Measurements from ENCODE around the gene CASK. TPM values are rescaled to one million over a fixed set of nuclear protein-coding genes. Genes with fewer than 3 reads are reported as not detected.

Gene CASK
- total RNA-seq, 1 experiment from 2014 or later, result 33.5 TPM

DNA sequence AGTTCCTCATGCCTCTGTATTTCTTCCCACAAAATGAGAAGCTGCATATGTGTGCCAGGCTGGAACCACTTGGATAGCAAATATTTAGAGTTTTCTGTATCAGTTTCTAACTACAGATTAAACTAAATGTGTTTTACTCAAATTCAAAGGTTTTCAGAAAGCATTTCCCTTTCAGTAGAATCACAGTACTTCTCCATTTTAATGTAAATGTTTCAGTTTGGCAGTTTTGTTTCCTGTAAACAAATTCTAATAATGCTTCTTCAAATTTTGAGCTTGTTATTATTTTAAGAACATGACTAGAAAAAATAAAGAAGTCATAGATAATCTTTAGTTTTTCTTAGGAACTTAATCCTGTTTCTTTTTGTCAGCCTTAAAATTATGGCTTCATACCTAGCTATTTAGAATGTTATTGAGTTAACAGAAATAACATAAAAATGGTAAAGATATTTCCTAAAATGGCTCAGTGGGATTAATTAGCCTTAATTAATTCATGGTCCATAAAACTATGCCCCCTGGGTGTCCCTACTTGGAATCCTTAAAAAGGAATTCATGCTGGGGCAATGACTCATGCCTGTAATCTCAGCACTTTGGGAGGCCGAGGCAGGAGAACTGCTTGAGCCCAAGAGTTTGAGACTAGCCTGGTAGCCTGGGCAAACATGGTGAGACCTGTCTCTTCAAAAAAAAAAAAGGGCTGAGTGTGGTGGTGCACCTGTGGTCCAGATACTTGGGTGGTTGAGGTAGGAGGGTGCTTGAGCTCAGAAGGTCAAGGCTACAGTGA is 318.4 kb downstream of the CASK start:
- no peaks in the 10 kb centered on the region for H3K9me3 ChIP-seq (ENCODE audit: low read depth, low read length, poor library complexity, severe bottlenecking)
- intact Hi-C loops (cut with micrococcal nuclease; ENCODE audit: unreplicated experiment), result no loop called here
- DNase-seq (ENCODE audit: low spot score), result peak; percentile 78
- ChIA-PET POLR2A (ENCODE audit: low non-redundant PET) (no interaction called here), CTCF (no interaction called here)
- peaks cover 37% of the 10 kb centered on the region for H3K4me1 ChIP-seq (ENCODE audit: insufficient read depth, low read length, poor library complexity, severe bottlenecking)
- H3K27me3 ChIP-seq (replicated peaks; ENCODE audit: insufficient read depth, low read depth, low read length, poor library complexity), result no peaks in the 10 kb centered on the region
- no TSS peak for BruUV-seq (replicated peaks)
- TF ChIP-seq EZH2 (IDR thresholded peaks at IDR 0.05; ENCODE audit: borderline replicate concordance, low read depth, low read length, poor library complexity, severe bottlenecking), result no peak
- TF ChIP-seq, protein P1, sequence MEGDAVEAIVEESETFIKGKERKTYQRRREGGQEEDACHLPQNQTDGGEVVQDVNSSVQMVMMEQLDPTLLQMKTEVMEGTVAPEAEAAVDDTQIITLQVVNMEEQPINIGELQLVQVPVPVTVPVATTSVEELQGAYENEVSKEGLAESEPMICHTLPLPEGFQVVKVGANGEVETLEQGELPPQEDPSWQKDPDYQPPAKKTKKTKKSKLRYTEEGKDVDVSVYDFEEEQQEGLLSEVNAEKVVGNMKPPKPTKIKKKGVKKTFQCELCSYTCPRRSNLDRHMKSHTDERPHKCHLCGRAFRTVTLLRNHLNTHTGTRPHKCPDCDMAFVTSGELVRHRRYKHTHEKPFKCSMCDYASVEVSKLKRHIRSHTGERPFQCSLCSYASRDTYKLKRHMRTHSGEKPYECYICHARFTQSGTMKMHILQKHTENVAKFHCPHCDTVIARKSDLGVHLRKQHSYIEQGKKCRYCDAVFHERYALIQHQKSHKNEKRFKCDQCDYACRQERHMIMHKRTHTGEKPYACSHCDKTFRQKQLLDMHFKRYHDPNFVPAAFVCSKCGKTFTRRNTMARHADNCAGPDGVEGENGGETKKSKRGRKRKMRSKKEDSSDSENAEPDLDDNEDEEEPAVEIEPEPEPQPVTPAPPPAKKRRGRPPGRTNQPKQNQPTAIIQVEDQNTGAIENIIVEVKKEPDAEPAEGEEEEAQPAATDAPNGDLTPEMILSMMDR (conservative IDR thresholded peaks at IDR 0.05; ENCODE audit: low read depth, low read length), result no peak
- no peaks in the 10 kb centered on the region for H3K36me3 ChIP-seq (ENCODE audit: insufficient read depth, low read length, poor library complexity, severe bottlenecking)
- H3K27ac ChIP-seq (ENCODE audit: low read depth, low read length, poor library complexity, severe bottlenecking), result peak overlapping the region; percentile 3
- H3K4me3 ChIP-seq (ENCODE audit: low read depth, low read length, poor library complexity, severe bottlenecking), result no peak overlapping the region

- TF ChIP-seq EZH2 (IDR thresholded peaks at IDR 0.05; ENCODE audit: borderline replicate concordance, low read depth, low read length, poor library complexity, severe bottlenecking), result no peak
- TF ChIP-seq, protein P1 (conservative IDR thresholded peaks at IDR 0.05; ENCODE audit: low read depth, low read length), result no peak
- BruUV-seq (replicated peaks), result no TSS peak
- H3K36me3 ChIP-seq (ENCODE audit: insufficient read depth, low read length, poor library complexity, severe bottlenecking), result no peaks in the 10 kb centered on the region
- ChIA-PET POLR2A (ENCODE audit: low non-redundant PET) (no interaction called here), CTCF (no interaction called here)
- no peak for DNase-seq (ENCODE audit: low spot score)
- peak overlapping the region; percentile 3 for H3K27ac ChIP-seq (ENCODE audit: low read depth, low read length, poor library complexity, severe bottlenecking)
- no peaks in the 10 kb centered on the region for H3K27me3 ChIP-seq (replicated peaks; ENCODE audit: insufficient read depth, low read depth, low read length, poor library complexity)
- no peak overlapping the region for H3K4me3 ChIP-seq (ENCODE audit: low read depth, low read length, poor library complexity, severe bottlenecking)
- intact Hi-C loops (cut with micrococcal nuclease; ENCODE audit: unreplicated experiment), result no loop called here
- H3K4me1 ChIP-seq (ENCODE audit: insufficient read depth, low read length, poor library complexity, severe bottlenecking), result peaks cover 45% of the 10 kb centered on the region
- H3K9me3 ChIP-seq (ENCODE audit: low read depth, low read length, poor library complexity, severe bottlenecking), result no peaks in the 10 kb centered on the region
These were observed 319.2 kb downstream of the CASK start for GRCh38 chrX:41604177-41604576.

DNA sequence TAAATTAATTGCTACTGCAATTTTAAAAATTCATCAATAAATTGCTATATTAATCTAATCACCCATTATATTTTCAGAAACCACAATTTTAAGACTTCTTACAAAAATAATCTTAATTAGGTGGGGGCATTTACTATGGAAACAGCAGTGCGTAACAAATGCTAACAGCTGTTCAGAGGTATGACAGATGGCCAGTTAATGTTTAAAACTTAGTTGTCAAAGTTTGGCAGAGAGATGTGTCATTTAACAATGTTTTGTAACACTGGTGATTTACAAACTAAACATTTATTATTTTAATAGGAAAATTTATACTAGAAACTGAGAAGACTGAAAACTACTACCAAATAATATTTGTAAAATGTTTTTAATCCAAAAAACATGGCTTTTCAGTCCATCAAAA is 319.8 kb downstream of the CASK start:
- POLR2A ChIA-PET (ENCODE audit: low non-redundant PET), result no interaction called here

More for the DNA sequence above, 319.8 kb downstream of the CASK start:
- Histone ChIP-seq H3K27ac (ENCODE audit: low read depth, low read length, poor library complexity, severe bottlenecking) (no peak overlapping the region), H3K4me1 (ENCODE audit: insufficient read depth, low read length, poor library complexity, severe bottlenecking) (peaks cover 49% of the 10 kb centered on the region), H3K9me3 (ENCODE audit: low read depth, low read length, poor library complexity, severe bottlenecking) (no peaks in the 10 kb centered on the region), H3K4me3 (ENCODE audit: low read depth, low read length, poor library complexity, severe bottlenecking) (no peak overlapping the region), H3K27me3 (replicated peaks; ENCODE audit: insufficient read depth, low read depth, low read length, poor library complexity) (no peaks in the 10 kb centered on the region), H3K36me3 (ENCODE audit: insufficient read depth, low read length, poor library complexity, severe bottlenecking) (no peaks in the 10 kb centered on the region)
- no TSS peak for BruUV-seq (replicated peaks)
- DNase-seq (ENCODE audit: low spot score), result no peak
- TF ChIP-seq, protein P1 (conservative IDR thresholded peaks at IDR 0.05; ENCODE audit: low read depth, low read length), result no peak
- TF ChIP-seq EZH2 (IDR thresholded peaks at IDR 0.05; ENCODE audit: borderline replicate concordance, low read depth, low read length, poor library complexity, severe bottlenecking), result no peak
- intact Hi-C loops (cut with micrococcal nuclease; ENCODE audit: unreplicated experiment), result no loop called here
- CTCF ChIA-PET, result no interaction called here

All from A673 (cell line).